ENCODE data around the gene CDH13. TPM values are rescaled to one million over a fixed set of nuclear protein-coding genes. Genes with fewer than 3 reads are reported as not detected.

The CDH13 gene
- 0.89 TPM in 1 of 2 replicates, not detected in the other for total RNA-seq (2014; rRNA removed; shearing (Covaris generic); ENCODE audit: low replicate concordance)

GRCh38 chr16:82626791-82627261, at the start of gene CDH13:
Gene CDH13 (plus strand): TSS chr16:82626969.
- no peak for DNase-seq
- Histone ChIP-seq H3K9me3 (no peaks in the 10 kb centered on the region), H3K4me3 (peak within 1 kb of the TSS; percentile 30), H3K27me3 (no peaks in the 10 kb centered on the region; the same call in 1 of the 2 replicates), H3K36me3 (no peaks in the 10 kb centered on the region)

- H3K9me3 ChIP-seq = no peaks in the 10 kb centered on the region
- H3K27me3 ChIP-seq = no peaks in the 10 kb centered on the region
- H3K36me3 ChIP-seq = no peaks in the 10 kb centered on the region
- DNase-seq = no peak
- H3K4me3 ChIP-seq = no peak overlapping the region
Observed at GRCh38 chr16:82580298-82580890, 46.4 kb upstream of the CDH13 start.

GRCh38 chr16:82582975-82583374, 43.8 kb upstream of the CDH13 start:
- Histone ChIP-seq H3K4me3 (no peak overlapping the region), H3K27me3 (no peaks in the 10 kb centered on the region), H3K9me3 (no peaks in the 10 kb centered on the region), H3K36me3 (no peaks in the 10 kb centered on the region)
- no peak for DNase-seq

GRCh38 chr16:82583422-82583821, 43.3 kb upstream of the CDH13 start:
- Histone ChIP-seq H3K4me3 (no peak overlapping the region), H3K27me3 (no peaks in the 10 kb centered on the region), H3K36me3 (no peaks in the 10 kb centered on the region), H3K9me3 (no peaks in the 10 kb centered on the region)
- no peak for DNase-seq

GRCh38 chr16:82584553-82585152, 42.1 kb upstream of the CDH13 start:
- DNase-seq = no peak
- H3K4me3 ChIP-seq = no peak overlapping the region
- H3K9me3 ChIP-seq = no peaks in the 10 kb centered on the region
- no peaks in the 10 kb centered on the region for H3K27me3 ChIP-seq
- H3K36me3 ChIP-seq = no peaks in the 10 kb centered on the region

GRCh38 chr16:82585675-82586074, 41.1 kb upstream of the CDH13 start:
- no peaks in the 10 kb centered on the region for H3K9me3 ChIP-seq
- H3K4me3 ChIP-seq = no peak overlapping the region
- no peaks in the 10 kb centered on the region for H3K36me3 ChIP-seq
- H3K27me3 ChIP-seq = no peaks in the 10 kb centered on the region
- DNase-seq = no peak

GRCh38 chr16:82586130-82586529, 40.6 kb upstream of the CDH13 start:
- no peak for DNase-seq
- H3K36me3 ChIP-seq = no peaks in the 10 kb centered on the region
- no peaks in the 10 kb centered on the region for H3K27me3 ChIP-seq
- no peaks in the 10 kb centered on the region for H3K9me3 ChIP-seq
- no peak overlapping the region for H3K4me3 ChIP-seq

GRCh38 chr16:82587289-82587688, 39.5 kb upstream of the CDH13 start:
- Histone ChIP-seq H3K9me3 (no peaks in the 10 kb centered on the region), H3K27me3 (no peaks in the 10 kb centered on the region), H3K36me3 (no peaks in the 10 kb centered on the region), H3K4me3 (no peak overlapping the region)
- no peak for DNase-seq

- no peaks in the 10 kb centered on the region for H3K9me3 ChIP-seq
- H3K27me3 ChIP-seq = no peaks in the 10 kb centered on the region
- no peaks in the 10 kb centered on the region for H3K36me3 ChIP-seq
- no peak overlapping the region for H3K4me3 ChIP-seq
- no peak for DNase-seq
Observed at GRCh38 chr16:82589407-82589806, 37.4 kb upstream of the CDH13 start.

- Histone ChIP-seq H3K4me3 (no peak overlapping the region), H3K9me3 (no peaks in the 10 kb centered on the region), H3K36me3 (no peaks in the 10 kb centered on the region), H3K27me3 (no peaks in the 10 kb centered on the region)
- DNase-seq = no peak
Observed at GRCh38 chr16:82594114-82594513, 32.7 kb upstream of the CDH13 start.

GRCh38 chr16:82598771-82599170, 28.0 kb upstream of the CDH13 start:
- Histone ChIP-seq H3K4me3 (no peak overlapping the region), H3K9me3 (no peaks in the 10 kb centered on the region), H3K27me3 (no peaks in the 10 kb centered on the region), H3K36me3 (no peaks in the 10 kb centered on the region)
- no peak for DNase-seq

- Histone ChIP-seq H3K4me3 (no peak overlapping the region), H3K9me3 (no peaks in the 10 kb centered on the region), H3K36me3 (no peaks in the 10 kb centered on the region), H3K27me3 (no peaks in the 10 kb centered on the region)
- no peak for DNase-seq
Observed at GRCh38 chr16:82601989-82602640, 24.7 kb upstream of the CDH13 start.

- no peaks in the 10 kb centered on the region for H3K36me3 ChIP-seq
- peak; percentile 30 for DNase-seq
Observed at GRCh38 chr16:82603784-82604411, 22.9 kb upstream of the CDH13 start.

GRCh38 chr16:82605076-82605475, 21.7 kb upstream of the CDH13 start:
- Histone ChIP-seq H3K4me3 (no peak overlapping the region), H3K9me3 (no peaks in the 10 kb centered on the region), H3K27me3 (no peaks in the 10 kb centered on the region), H3K36me3 (no peaks in the 10 kb centered on the region)
- DNase-seq = no peak

More at GRCh38 chr16:82603784-82604411, 22.9 kb upstream of the CDH13 start:
- Histone ChIP-seq H3K4me3 (no peak overlapping the region), H3K27me3 (no peaks in the 10 kb centered on the region), H3K9me3 (no peaks in the 10 kb centered on the region)

- no peak for DNase-seq
- H3K9me3 ChIP-seq = no peaks in the 10 kb centered on the region
- H3K36me3 ChIP-seq = no peaks in the 10 kb centered on the region
- H3K4me3 ChIP-seq = no peak overlapping the region
- no peaks in the 10 kb centered on the region for H3K27me3 ChIP-seq
Observed at GRCh38 chr16:82605863-82606620, 20.7 kb upstream of the CDH13 start.

- Histone ChIP-seq H3K36me3 (no peaks in the 10 kb centered on the region), H3K9me3 (no peaks in the 10 kb centered on the region), H3K4me3 (no peak overlapping the region), H3K27me3 (no peaks in the 10 kb centered on the region)
- DNase-seq = no peak
Observed at GRCh38 chr16:82609140-82609539, 17.6 kb upstream of the CDH13 start.

GRCh38 chr16:82612263-82612662, 14.5 kb upstream of the CDH13 start:
- no peak for DNase-seq
- H3K36me3 ChIP-seq = no peaks in the 10 kb centered on the region

More at GRCh38 chr16:82612263-82612662, 14.5 kb upstream of the CDH13 start:
- Histone ChIP-seq H3K4me3 (no peak overlapping the region), H3K9me3 (no peaks in the 10 kb centered on the region), H3K27me3 (no peaks in the 10 kb centered on the region)
